ENCODE data around the gene PPFIA2.

GRCh38 chr12:81329085-81329484 is 430.1 kb downstream of the PPFIA2 start:
- TF ChIP-seq CTCF (IDR thresholded peaks at IDR 0.05) (peak; percentile 68), ZFX (IDR thresholded peaks at IDR 0.05; ENCODE audit: borderline replicate concordance) (no peak)
